ENCODE data around the gene NUDCD2. TPM values are rescaled to one million over a fixed set of nuclear protein-coding genes. Genes with fewer than 3 reads are reported as not detected.
"Not testable (repeated sequence)": the region's sequence is repeated elsewhere in the genome, so short reads cannot be mapped to it uniquely, and the experiment has no call there.

The NUDCD2 gene
- total RNA-seq, 1 donor from 2014 or later, result 4.6 TPM

GRCh38 chr5:163456840-163457239 lies 3.1 kb downstream of the NUDCD2 start:
- DNase-seq (ENCODE audit: low read depth), result no peak
- TF ChIP-seq CTCF (conservative IDR thresholded peaks at IDR 0.05; ENCODE audit: low read depth, low read length), result no peak
- no peak overlapping the region for H3K4me3 ChIP-seq (ENCODE audit: low read depth, low read length)

GRCh38 chr5:163456029-163456589 lies 3.8 kb downstream of the NUDCD2 start:
- no peak for TF ChIP-seq CTCF (conservative IDR thresholded peaks at IDR 0.05; ENCODE audit: low read depth, low read length)
- DNase-seq (ENCODE audit: low read depth), result no peak
- H3K4me3 ChIP-seq (ENCODE audit: low read depth, low read length), result no peak overlapping the region

- not testable (repeated sequence) for H3K4me3 ChIP-seq (ENCODE audit: low read depth, low read length); DNase-seq (ENCODE audit: low read depth)
Observed at GRCh38 chr5:163455406-163455805, 4.5 kb downstream of the NUDCD2 start.

- no peak for DNase-seq (ENCODE audit: low read depth)
- no peak overlapping the region for H3K4me3 ChIP-seq (ENCODE audit: low read depth, low read length)
- no peak for TF ChIP-seq CTCF (conservative IDR thresholded peaks at IDR 0.05; ENCODE audit: low read depth, low read length)
Observed at GRCh38 chr5:163453705-163454104, 6.2 kb downstream of the NUDCD2 start.

GRCh38 chr5:163451489-163451888 lies 8.4 kb downstream of the NUDCD2 start:
- H3K4me3 ChIP-seq (ENCODE audit: low read depth, low read length), result no peak overlapping the region
- TF ChIP-seq CTCF (conservative IDR thresholded peaks at IDR 0.05; ENCODE audit: low read depth, low read length), result no peak
- no peak for DNase-seq (ENCODE audit: low read depth)

GRCh38 chr5:163448491-163448890 lies 11.4 kb downstream of the NUDCD2 start:
- TF ChIP-seq CTCF (conservative IDR thresholded peaks at IDR 0.05; ENCODE audit: low read depth, low read length), result no peak
- H3K4me3 ChIP-seq (ENCODE audit: low read depth, low read length), result no peak overlapping the region
- DNase-seq (ENCODE audit: low read depth), result no peak

GRCh38 chr5:163447875-163448274 lies 12.0 kb downstream of the NUDCD2 start:
- no peak for TF ChIP-seq CTCF (conservative IDR thresholded peaks at IDR 0.05; ENCODE audit: low read depth, low read length)
- no peak overlapping the region for H3K4me3 ChIP-seq (ENCODE audit: low read depth, low read length)
- no peak for DNase-seq (ENCODE audit: low read depth)
